ENCODE data around the gene CXCL1.

The CXCL1 gene

DNA sequence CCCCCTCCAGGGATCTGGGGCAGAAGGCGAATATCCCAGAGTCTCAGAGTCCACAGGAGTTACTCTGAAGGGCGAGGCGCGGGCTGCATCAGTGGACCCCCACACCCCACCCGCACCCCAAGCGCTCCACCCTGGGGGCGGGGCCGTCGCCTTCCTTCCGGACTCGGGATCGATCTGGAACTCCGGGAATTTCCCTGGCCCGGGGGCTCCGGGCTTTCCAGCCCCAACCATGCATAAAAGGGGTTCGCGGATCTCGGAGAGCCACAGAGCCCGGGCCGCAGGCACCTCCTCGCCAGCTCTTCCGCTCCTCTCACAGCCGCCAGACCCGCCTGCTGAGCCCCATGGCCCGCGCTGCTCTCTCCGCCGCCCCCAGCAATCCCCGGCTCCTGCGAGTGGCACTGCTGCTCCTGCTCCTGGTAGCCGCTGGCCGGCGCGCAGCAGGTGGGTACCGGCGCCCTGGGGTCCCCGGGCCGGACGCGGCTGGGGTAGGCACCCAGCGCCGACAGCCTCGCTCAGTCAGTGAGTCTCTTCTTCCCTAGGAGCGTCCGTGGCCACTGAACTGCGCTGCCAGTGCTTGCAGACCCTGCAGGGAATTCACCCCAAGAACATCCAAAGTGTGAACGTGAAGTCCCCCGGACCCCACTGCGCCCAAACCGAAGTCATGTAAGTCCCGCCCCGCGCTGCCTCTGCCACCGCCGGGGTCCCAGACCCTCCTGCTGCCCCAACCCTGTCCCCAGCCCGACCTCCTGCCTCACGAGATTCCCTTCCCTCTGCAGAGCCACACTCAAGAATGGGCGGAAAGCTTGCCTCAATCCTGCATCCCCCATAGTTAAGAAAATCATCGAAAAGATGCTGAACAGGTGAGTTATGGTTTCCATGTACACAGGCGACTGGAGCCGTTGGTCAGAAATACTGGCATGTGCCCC is at the start of gene CXCL1:
Gene CXCL1 (plus strand): TSS at position 264 of the 926 bp plus-strand sequence. CDS start 78 bp downstream, at position 342.
- ATAC-seq: no peak

DNA sequence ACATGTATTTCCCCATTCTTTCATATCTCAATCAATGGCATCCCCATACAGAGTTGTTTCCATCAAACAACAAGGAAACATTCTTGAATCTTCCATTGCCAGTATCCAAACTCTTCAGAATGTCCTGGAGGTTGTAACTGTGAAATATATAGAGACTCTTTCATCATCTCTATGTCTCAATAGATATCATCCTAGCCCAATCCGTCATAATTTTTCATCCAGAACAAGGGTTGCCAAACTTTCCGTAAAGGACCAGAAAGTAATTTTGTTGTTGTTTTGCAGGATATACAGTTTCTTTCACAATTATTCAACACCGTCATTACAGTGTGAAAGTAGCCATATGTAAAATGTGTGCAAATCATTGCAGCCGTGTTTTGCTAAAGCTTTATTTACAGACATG is 47.9 kb upstream of the CXCL1 start:
- ATAC-seq: no peak

DNA sequence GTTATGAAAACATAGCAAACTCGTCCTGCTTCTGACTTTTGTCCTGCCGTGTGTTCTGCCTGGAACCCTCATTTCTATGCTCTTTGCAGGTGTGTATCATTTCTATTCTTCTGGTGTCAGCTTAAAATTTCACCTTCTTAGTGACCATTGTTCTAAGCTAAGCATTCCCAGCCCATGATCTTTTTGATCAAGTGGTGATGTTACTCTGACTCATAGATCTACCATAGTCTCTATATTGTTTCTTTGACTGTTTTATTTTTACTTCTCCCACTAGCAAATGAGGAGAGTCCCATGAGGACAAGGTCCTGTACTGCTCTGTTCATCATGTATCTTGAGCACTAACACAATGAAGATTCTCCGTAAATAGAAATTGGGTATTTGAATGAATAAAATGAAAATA is 46.8 kb upstream of the CXCL1 start:
- no peak for ATAC-seq

DNA sequence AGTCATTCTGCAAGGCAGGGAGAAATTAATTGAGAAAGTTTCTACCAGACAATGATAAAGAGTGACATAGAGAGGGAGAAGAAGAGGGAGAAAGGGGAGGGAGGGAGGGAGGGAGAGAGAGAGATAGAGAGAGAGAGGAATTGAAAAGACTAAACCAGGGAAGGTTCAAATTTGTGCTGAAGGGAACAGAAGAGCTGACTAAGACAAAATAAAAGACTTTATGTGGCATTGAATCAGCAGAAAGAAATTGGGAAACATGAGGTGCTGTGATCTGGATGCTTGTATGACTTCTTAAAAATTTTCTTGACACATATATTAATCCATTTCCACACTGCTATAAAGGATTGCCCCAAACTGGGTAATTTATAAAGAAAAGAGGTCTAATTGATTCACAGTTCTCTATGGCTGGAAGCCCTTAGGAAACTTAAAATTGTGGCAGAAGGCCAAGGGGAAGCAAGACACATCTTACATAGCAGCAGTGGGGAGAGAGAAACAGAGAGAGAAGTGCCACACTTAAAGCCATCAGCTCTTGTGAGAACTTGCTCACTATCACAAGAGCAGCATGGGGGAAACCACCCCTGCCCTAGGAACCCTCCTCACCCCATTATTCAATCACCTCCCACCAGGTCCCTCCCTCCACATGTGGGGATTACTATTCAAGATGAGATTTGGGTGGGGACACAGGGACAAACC is 46.2 kb upstream of the CXCL1 start:
- ATAC-seq: no peak

DNA sequence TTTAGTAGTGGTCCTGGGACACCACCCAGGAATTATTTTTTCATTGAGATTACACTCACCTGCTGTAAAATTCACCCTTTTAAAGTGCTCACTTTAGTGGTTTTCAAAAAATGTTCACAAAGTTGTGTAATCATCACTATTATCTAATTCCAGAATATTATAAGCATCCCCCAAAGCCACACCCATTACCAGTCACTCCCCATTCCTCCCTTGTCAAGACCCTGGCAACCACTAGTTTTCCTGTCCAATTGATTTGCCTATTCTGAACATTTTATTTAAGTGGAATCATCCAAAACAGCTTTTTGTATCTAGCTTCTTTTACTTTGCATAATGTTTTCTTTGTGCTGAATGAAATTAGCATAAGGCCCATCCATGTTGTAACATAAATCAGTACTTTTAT is 45.4 kb upstream of the CXCL1 start:
- no peak for ATAC-seq

DNA sequence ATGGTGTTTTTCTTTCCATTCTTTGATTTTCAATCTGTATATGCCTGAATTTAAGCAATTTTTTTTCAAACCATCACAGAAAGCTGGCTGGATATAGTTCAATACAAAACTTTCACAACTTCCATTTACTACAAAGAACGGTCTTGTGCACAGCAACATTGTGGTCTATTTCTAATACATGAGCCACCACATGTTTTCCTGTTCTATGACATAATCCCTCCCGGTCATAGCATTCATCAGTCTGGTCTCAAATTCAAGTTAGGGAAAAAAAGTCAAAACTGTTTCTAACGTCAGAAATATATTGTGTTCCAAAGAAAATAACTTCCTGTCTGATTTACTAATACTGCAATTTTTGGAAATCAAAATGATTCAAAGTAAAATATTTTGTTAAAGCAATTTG is 40.2 kb upstream of the CXCL1 start:
- no peak for ATAC-seq

DNA sequence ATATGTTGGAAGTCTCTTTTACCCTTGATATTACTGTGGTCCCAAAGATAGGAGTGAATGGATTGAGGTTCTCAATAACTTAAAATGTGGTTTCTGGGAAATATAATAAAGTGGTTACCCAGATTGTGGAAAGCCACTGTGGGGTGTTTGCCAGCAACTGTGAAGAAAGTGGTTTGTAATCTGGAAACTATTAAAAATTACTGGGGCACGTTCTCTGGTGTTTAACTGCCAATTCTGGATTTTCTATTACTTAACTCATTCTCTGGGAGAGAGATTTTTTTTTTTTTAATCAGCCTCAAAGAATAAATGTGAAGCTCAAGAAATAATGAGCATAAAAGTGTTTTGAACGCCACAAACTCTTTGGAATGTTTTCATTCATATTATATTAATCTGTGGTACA is 37.6 kb upstream of the CXCL1 start:
- no peak for ATAC-seq

DNA sequence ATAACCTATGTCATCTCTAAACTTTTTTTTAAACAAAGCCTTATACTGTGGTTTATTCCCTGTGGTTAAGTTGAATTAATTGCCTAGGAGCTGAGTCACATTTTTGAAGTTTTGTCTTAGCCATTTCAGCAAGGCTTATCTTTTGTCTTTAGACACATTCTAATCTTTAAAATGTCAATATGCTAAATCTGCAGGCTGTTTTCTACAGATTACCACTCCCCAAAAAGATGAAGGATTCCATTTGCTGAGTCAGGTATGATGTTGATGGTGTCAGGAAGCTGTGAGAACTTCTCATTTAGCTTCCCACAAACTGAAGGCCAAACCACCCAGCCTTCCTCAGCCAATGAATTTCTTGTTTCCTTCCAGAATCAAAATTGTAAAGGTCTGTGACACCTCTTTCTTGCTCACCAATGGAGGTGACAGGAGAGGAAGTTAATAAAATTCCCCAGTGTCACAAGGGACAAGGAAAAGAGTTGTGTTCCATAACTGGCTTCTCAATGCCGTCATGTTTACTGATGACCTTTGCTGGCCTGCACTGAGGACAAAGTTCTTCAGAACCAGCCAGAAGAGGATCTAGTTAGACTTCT is 36.4 kb upstream of the CXCL1 start:
- ATAC-seq: no peak

DNA sequence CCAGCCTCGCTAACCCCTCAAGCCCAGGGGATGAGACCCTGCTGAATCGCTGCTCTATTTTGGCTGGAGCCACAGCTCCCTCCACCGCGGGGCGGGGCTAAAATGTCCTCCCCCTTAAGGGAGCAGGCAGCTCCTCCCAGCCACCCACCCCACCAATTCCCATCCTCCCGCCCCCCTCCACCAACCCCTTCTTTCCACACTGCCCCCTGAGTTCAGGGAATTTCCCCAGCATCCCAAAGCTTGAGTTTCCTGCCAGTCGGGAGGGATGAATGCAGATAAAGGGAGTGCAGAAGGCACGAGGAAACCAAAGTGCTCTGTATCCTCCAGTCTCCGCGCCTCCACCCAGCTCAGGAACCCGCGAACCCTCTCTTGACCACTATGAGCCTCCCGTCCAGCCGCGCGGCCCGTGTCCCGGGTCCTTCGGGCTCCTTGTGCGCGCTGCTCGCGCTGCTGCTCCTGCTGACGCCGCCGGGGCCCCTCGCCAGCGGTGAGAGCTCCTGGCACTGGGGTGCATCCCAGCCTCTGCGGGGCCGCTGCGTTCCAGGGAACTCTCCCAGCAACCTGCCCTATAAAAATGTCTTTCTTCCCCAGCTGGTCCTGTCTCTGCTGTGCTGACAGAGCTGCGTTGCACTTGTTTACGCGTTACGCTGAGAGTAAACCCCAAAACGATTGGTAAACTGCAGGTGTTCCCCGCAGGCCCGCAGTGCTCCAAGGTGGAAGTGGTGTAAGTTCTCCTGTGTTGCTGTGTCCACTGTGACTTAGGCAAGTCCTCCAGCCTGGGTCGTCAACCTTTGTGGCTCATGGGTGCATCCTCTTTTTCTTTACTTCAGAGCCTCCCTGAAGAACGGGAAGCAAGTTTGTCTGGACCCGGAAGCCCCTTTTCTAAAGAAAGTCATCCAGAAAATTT is 32.6 kb upstream of the CXCL1 start, which contains the start of gene CXCL6:
Gene CXCL6 (plus strand): TSS at position 306 of the 907 bp plus-strand sequence. CDS start 73 bp downstream, at position 379.
- ATAC-seq: no peak

DNA sequence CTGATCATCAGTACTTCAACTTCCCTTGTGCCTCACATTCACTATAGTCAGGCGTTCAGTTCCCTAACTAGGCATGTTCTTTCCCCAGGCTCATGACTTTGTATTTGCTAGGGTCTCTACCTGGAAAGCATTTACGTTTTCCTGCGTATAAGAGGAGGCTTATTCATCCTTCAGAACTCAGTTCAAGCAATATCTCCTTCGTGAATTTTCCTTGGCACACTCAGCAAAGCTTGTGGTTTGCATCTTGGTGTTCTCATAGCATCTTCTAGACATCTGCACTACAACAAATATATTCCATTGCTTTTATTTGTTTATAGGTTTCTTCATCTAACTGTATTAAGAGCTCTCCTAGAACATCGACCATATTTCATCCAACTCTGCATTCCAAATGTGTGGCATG is 30.1 kb upstream of the CXCL1 start:
- ATAC-seq: no peak

DNA sequence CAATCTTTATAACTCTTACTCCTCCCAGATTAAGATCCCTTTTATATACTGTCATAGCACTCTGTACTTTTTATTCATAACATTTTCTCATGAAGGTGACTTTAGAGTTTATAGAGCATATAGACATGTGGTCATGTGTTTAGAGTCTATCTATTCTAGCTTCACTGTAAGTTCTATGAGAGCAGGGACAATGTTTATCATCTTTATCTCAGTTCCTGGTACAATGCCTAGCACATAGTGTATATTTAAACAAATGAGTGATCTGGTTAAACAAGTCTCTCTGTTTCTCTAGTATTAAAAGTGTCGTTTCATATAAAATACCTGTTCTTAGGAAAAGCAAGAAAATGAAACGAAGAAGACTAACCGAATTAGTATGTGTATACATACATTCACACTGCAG is 29.5 kb upstream of the CXCL1 start:
- ATAC-seq: no peak

DNA sequence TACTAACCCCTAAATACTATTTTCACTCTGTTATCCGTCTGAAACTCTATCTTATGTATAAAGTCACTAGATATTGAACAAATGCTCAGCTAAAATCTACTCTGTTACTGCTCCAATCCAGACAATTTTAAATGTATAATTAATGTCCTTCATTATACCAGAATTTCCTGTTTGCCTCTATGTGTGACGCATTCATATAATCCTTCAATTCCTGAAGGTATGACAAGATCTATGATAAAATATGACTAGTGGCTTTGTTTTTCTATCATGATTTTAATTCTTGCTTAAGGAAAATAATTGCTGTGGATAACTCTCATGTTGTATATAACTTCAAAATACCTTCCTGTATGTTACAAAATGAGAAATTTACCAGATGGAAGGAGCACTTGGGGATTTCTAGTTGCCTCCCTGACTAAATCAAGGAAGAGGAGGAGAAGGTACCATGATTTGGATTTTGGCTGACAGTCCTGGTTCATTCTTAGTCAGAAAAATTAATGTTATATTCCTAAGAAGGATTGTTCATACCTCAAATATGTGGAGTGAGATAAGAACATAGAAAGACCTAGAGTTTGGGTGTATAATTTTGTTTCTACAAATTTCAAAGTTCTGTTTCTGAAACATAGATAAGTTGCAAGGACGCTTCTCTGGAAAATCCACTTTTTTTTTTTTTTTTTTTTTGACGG is 27.8 kb upstream of the CXCL1 start:
- no peak for ATAC-seq

DNA sequence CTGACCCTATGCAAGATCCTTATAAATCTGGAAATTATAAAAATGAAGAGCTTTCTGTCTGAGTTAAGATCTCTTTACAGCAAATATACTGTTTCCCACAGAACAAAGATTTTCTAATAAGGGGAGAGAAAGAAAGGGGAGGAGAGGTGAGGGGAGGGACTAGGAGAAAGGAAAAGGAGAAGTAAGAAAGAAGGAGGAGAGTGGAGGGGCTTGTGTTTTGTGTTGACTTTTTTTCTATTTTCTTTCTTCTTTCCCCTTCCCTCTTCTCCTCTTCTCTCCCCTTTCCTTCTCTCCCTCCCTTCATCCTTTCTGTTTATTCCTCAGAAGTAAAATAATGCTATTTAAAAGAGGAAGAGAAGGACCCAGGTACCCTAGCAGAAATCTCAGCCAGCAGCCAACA is 26.5 kb upstream of the CXCL1 start:
- no peak for ATAC-seq

DNA sequence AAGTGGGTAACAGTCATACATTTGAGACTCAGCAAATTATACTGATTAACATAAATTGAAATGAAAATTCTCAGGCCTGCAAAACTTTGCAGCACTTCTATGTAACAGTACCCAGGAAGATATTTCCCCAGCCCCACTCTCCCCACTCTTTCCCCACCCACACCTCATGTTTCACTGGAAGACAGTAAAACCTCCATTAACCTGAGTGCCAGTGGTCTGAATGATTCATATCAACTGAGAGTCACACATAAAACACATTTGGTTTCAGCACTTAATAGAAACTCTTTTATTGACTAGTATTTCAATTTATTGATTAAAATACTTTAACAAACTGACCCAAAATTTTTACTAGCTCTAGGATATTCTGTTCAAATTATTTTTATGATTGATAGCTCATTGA is 25.8 kb upstream of the CXCL1 start:
- no peak for ATAC-seq

DNA sequence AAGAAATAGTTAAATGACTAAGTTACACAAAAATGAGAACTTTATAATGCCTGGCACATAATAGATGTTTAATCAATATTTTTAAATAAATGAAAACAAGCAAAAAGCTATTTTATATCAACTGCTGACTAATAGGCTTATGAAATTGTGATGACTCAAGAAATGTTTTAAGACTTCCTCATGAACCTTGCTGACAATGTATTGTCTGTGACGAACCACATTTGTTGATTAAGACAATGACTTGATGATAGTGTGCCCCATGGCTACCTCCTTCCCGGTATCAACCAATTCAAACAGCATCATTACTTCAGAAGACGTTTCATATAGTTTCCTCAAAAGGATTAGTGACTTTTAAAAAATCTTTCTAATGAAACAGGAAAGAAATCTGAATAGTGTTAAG is 24.8 kb upstream of the CXCL1 start:
- ATAC-seq: no peak

DNA sequence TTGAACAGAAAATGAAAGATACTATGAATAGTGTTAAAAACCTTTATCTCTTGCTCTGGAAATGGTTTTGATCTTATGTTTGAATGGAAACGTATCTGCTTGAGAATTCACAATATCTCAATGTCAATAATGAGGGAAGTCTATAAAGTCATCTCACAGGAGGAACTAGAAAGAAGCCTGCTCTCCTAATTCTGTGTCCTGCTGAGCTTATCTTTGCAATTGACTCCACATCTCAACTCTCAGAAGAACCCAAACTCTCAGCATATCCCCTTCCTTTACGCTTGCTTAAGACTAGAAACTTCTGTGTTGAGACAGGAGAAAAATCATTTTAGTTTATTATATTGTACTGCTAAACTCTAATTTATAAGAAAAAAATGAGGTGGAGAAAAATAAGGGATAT is 24.4 kb upstream of the CXCL1 start:
- ATAC-seq: no peak

DNA sequence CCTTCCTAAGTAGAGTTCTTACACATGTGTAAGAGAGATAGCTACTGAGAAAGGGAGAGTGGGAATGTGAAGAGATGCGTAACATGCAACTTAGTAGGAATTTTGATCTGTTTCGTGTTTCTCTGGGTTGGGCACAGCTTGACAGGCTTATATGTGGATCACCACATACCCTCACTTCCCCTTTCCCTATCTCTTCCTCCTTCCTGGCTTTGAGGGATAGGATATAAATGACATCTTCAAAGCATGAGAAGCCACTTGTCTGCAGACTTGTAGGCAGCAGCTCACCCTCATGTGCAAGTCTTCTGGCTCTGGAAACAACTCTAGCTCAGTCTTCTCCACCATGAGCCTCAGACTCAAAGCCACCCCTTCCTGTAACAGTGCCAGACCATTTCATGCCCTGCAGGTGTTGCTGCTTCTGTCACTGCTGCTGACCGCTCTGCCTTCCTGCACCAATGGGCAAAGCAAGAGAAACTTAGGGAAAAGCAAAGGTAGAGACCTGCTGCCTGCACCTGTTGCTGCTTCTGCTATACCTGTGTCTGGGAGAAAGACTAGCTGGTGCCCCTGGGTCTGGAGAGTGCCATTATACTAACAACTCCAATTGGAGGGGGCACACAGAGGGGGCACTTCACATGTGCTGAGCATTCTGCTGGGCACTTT is 21.5 kb upstream of the CXCL1 start:
- ATAC-seq: no peak

DNA sequence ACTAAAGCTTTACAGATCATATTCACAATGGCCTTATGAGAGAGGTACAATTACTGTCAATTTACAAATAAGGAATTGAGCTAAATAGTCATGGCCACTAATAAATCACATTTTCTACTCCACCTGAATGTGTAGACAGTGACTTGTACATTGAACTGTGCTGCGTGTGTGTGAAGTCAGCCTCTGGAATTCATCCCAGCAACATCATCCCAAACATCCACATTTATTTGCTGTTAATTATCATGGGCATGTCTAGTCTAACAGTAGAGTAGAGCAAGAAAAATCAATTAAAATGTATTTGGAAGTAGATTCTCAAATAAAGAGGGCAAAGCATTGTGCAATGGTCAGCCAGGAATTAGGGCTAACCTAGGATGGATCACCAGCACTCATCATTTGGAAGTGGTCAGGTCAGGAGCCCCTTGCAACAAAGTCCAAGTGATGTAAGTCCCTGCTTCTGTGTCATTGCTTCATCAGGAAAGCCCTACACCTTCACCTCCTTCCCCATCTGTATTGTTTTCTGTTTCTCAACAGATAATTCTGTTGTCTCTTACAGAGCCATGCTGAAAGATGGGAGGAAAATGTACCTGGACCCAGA is 20.9 kb upstream of the CXCL1 start:
- no peak for ATAC-seq

DNA sequence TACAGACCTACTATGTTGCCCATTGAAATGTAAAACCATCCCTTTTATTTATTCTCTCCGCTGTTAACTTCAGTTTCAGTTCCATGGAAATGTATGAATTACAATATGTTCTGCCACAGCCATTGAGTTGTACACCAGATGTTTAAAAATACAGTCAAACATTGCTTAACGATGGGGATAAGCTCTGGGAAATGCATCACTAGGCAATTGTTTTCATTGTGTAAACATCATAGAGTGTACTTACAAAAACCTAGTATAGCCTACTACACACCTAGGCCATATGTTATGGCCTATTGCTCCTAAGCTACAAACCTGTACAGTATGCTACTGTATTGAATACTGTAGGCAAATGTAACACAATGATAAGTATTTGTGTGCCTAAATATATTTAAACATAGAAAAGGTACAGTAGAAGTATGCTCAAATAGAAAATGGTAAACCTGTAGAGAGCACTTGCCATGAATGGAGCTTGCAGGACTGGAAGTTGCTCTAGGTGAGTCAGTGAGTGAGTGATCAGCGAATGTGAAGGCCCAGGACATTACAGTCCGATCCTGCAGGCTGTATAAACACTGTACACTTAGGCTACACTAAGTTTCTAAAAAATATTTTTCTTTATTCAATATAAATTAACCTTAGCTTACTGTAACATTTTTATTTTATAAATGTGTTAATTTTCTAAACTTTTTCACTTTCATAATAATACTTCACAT is 18.8 kb upstream of the CXCL1 start:
- ATAC-seq: no peak

DNA sequence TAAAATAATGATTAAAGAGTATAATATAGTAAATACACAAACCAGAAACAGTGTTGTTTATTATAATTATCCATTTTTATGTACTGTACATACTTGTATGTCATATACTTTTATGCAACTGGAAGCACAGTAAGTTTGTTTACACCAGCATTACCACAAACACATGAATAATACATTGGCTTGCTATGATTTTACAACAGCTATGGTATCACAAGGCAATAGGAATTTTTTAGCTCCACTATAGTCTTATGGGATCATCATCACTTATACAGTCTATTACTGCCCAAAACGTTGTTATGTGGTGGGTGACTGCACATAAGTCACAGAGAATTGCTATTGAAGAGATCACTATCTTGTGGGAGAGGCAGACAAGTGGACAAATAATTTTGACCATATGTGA is 17.9 kb upstream of the CXCL1 start:
- ATAC-seq: no peak
